Measurements from ENCODE around the gene ARL4D. TPM values are rescaled to one million over a fixed set of nuclear protein-coding genes. Genes with fewer than 3 reads are reported as not detected.

ARL4D gene
- total and polyA plus RNA-seq, 2 donors (not counting 1 experiment from before 2014, with no cell fraction given): 11.3 to 14.5 TPM

- Mint-ChIP-seq H3K9me3 (ENCODE audit: insufficient read depth) (peaks cover 2% of the 10 kb centered on the region), H3K4me3 (no peak overlapping the region), H3K4me1 (peaks cover 14% of the 10 kb centered on the region), H3K27me3 (no peaks in the 10 kb centered on the region), H3K27ac (no peak overlapping the region)
- Histone ChIP-seq H3K4me1 (ENCODE audit: control insufficient read depth in 2 of 2, insufficient read depth in 2 of 2, low read length in 2 of 2) (peaks cover 3 to 4% of the 10 kb centered on the region in 2 donors), H3K79me2 (ENCODE audit: control insufficient read depth, insufficient read depth, low read length) (no peaks in the 10 kb centered on the region), H4K20me1 (ENCODE audit: control insufficient read depth, insufficient read depth, low read length, poor library complexity, severe bottlenecking) (no peaks in the 10 kb centered on the region), H3K4me3 (ENCODE audit: control extremely low read depth in 1 of 5, extremely low read depth in 1 of 5, insufficient read depth in 1 of 5, low read depth in 2 of 5, low read length in 4 of 5) (no peak overlapping the region), H3K27me3 (replicated peaks in 1 of 4; ENCODE audit: control extremely low read depth in 1 of 4, control insufficient read depth in 3 of 4, insufficient read depth in 4 of 4, low read length in 3 of 4) (no peaks in the 10 kb centered on the region), H3K9me3 (ENCODE audit: control extremely low read depth in 1 of 3, control insufficient read depth in 2 of 3, insufficient read depth in 1 of 3, low read length in 2 of 3) (peaks cover 4 to 35% (median 18%) of the 10 kb centered on the region in 3 donors), H2AFZ (ENCODE audit: insufficient read depth, low read depth, low read length, poor library complexity, severe bottlenecking) (no peak overlapping the region), H3K9ac (ENCODE audit: low read length) (no peak overlapping the region), H3K36me3 (replicated peaks in 1 of 2; ENCODE audit: control extremely low read depth in 1 of 2, control insufficient read depth in 1 of 2, extremely low read depth in 1 of 2, insufficient read depth in 2 of 2, low read length in 1 of 2) (peaks cover 0 to 3% of the 10 kb centered on the region in 2 experiments), H3K4me2 (replicated peaks; ENCODE audit: low read depth, low read length, poor library complexity, severe bottlenecking) (no peak overlapping the region), H3K27ac (ENCODE audit: low read length in 2 of 2) (no peak overlapping the region)
- TF ChIP-seq CTCF (IDR thresholded peaks at IDR 0.05) (no peak), EZH2 (IDR thresholded peaks at IDR 0.05; ENCODE audit: borderline replicate concordance, insufficient read depth, low read depth, low read length, poor library complexity, severe bottlenecking) (no peak)
- 99% methylated on average over 18 of the region's 26 CpGs for WGBS (ENCODE audit: insufficient coverage)
- ATAC-seq (ENCODE audit: low read depth) (no peak), DNase-seq (no peak)
- ChIA-PET CTCF (interaction anchor here (2.0 kb wide), 1 partner anchor 15 kb away, joined by 8 read pairs; no protein-coding TSS in a partner anchor), POLR2A (interaction anchor here (1.6 to 1.7 kb wide), 2 partner anchors 9 kb away, joined by 3 to 6 read pairs; no protein-coding TSS in a partner anchor)
- intact Hi-C loops (cut with micrococcal nuclease): no loop called here
Observed at GRCh38 chr17:43378766-43379165, 20.0 kb upstream of the ARL4D start.

GRCh38 chr17:43380307-43380706, 18.5 kb upstream of the ARL4D start:
- Histone ChIP-seq H3K4me2 (replicated peaks; ENCODE audit: low read depth, low read length, poor library complexity, severe bottlenecking) (no peak overlapping the region), H3K4me3 (ENCODE audit: control extremely low read depth in 1 of 5, extremely low read depth in 1 of 5, insufficient read depth in 1 of 5, low read depth in 2 of 5, low read length in 4 of 5) (no peak overlapping the region), H3K9ac (ENCODE audit: low read length) (no peak overlapping the region), H3K27ac (ENCODE audit: low read length in 2 of 2) (no peak overlapping the region), H2AFZ (ENCODE audit: insufficient read depth, low read depth, low read length, poor library complexity, severe bottlenecking) (no peak overlapping the region), H3K79me2 (ENCODE audit: control insufficient read depth, insufficient read depth, low read length) (no peaks in the 10 kb centered on the region), H3K27me3 (replicated peaks in 1 of 4; ENCODE audit: control extremely low read depth in 1 of 4, control insufficient read depth in 3 of 4, insufficient read depth in 4 of 4, low read length in 3 of 4) (no peaks in the 10 kb centered on the region), H4K20me1 (ENCODE audit: control insufficient read depth, insufficient read depth, low read length, poor library complexity, severe bottlenecking) (no peaks in the 10 kb centered on the region), H3K9me3 (ENCODE audit: control extremely low read depth in 1 of 3, control insufficient read depth in 2 of 3, insufficient read depth in 1 of 3, low read length in 2 of 3) (peaks cover 4 to 35% (median 18%) of the 10 kb centered on the region in 3 donors), H3K4me1 (ENCODE audit: control insufficient read depth in 2 of 2, insufficient read depth in 2 of 2, low read length in 2 of 2) (peaks cover 0 to under 1% of the 10 kb centered on the region in 2 donors), H3K36me3 (replicated peaks in 1 of 2; ENCODE audit: control extremely low read depth in 1 of 2, control insufficient read depth in 1 of 2, extremely low read depth in 1 of 2, insufficient read depth in 2 of 2, low read length in 1 of 2) (peaks cover 0 to 3% of the 10 kb centered on the region in 2 experiments)
- H3K27ac Mint-ChIP-seq: no peak overlapping the region
- no peak for DNase-seq
- no peak overlapping the region for H3K4me3 Mint-ChIP-seq
- WGBS (ENCODE audit: insufficient coverage): 96% methylated on average over 4 of the region's 5 CpGs
- no peaks in the 10 kb centered on the region for H3K27me3 Mint-ChIP-seq
- peaks cover 10% of the 10 kb centered on the region for H3K4me1 Mint-ChIP-seq
- CTCF ChIA-PET: interaction anchor here (0.8 kb wide), 1 partner anchor 103 kb away, joined by 3 read pairs; the partner anchor contains the start of gene DHX8
- TF ChIP-seq EZH2 (IDR thresholded peaks at IDR 0.05; ENCODE audit: borderline replicate concordance, insufficient read depth, low read depth, low read length, poor library complexity, severe bottlenecking) (no peak), CTCF (IDR thresholded peaks at IDR 0.05) (no peak)
- no peak for ATAC-seq (ENCODE audit: low read depth)
- peaks cover 2% of the 10 kb centered on the region for H3K9me3 Mint-ChIP-seq (ENCODE audit: insufficient read depth)
- intact Hi-C loops (cut with micrococcal nuclease): no loop called here
- POLR2A ChIA-PET: interaction anchor here (1.3 kb wide), 1 partner anchor 12 kb away, joined by 5 read pairs; no protein-coding TSS in a partner anchor
